ENCODE results near the gene DEXI.
A peak's percentile ranks its signal among the peaks of the same experiment; 100 is the strongest.

The DEXI gene

DNA sequence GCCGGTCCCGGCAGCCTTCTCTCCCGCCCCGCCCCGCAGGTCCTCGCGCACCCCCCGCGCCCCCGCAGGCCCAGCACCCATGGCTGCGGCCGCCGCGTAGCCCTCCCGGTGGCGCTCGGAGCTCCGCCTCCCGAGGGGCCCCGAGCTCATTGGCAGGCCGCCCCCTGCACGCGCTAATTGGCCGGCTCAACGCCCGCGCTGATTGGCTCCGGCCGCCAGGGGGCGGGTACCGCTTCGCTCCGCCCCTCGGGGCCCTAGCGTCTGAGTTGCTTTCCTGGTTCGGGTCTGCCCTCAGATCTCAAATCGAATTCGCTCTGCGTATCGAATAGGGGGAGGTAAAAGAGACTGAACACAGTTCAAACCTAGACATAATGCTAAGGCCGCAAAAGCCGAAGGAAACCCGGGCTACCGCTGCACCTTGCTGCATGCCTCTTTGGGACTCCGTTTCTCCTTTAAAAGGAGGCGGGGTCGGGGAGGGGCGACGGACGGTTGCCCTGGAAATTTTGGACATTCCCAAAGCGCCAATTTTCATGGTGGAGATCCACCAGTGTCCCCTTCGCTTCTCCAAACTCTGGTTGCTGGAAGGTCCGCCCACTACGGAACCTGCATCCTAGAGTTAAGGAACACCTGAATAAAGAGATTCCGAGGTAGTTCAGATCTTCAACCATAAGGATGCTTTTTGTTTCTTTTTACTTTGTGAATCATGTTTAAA lies at the start of gene DEXI:
DEXI (minus strand) TSS at position 117 of the 712 bp plus-strand sequence. CDS start 463 bp downstream, outside the sequence.
- DNase-seq (ENCODE audit: low read depth in 2 of 2) = peak; percentile 93 to 94

DNA sequence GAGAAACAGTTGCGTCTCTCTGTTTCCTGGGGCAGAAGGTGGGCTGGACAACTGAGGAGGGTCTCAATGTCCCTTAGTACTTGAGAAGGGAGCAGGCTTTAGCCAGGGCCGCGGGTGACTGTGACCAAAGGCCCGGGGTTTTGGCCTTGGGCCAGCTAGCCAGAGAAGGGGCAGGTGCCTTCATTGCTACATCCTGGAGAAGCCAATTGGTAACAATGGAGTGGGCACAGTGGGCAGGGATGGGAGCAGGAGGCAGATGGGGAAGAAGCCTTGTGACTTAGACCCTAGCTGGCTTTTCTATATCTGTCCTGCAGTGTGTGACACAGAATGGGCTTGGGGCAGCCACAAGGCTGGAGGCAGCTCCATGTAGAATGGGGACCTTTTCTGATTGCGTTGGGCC lies 48.1 kb upstream of the DEXI start:
- no peak for DNase-seq (ENCODE audit: low read depth in 2 of 2)

DNA sequence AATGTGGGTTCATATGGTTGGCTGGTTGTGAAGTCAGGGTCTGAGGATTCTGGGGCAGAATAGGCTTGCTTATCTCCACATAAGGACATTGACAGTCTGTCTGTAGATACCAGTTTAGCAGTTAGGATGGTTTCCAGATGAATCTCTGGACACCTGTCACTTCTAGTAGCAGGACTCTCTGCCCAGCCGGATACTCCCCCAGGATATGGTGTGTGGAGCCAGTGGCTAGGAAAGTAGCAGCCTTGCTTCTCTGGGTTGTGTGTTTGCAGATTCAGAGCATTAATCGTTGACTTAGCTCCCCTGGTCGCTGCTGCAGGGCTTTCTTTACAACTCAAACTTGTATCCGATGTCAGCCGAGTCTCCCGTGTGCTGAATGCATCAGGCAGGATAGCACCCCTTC lies 47.3 kb upstream of the DEXI start:
- no peak for DNase-seq (ENCODE audit: low read depth in 2 of 2)

DNA sequence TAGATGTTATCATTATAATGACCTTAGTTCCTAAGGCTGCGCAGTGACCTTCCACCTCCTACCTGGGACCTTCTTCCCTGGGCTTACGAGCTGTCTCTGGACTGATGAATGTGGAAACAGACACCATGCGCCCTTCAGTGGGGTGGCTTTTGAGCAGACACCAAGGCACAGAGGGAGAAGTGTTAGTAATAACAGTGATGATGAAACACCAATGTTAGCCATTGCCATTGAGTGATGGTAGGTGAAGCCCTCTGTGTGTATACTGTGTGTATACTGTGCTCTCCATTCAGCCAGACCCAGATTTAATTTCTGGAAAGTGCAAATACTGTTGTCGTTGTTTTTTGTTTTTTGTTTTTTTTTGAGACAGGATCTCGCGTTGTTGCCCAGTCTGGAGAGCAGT lies 46.6 kb upstream of the DEXI start:
- no peak for DNase-seq (ENCODE audit: low read depth in 2 of 2)

DNA sequence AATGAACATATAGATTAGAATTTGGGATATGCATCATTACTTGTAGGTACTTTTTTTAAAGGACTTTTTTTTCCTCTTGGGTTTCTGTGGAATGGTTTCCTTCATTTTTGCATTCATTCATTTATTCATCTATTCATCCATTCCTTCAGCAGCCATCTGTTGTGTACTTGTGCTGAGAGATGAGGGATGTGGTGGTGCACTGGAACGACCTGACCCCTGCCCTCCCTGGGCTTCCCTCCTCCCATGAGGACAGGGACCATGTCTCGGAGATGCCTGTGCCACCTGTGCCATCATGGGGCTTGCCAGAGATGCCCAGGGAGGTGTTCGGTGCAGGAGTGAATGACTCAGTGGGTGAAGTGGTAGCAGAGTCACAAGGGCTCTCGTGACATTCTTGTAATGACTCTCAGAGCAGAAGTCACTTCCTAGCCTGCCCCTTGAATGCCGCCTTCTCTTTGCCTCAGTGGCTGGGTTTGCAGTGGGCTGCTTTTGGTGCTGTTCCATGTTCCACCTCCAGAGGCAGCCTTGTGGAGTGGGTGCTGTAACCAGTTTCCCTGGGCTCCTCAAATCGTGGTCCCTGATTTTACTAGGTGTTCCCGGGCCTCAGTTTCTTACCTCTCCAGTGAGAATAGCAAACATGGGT lies 46.0 kb upstream of the DEXI start:
- peak; percentile 66 to 81 for DNase-seq (ENCODE audit: low read depth in 2 of 2)

DNA sequence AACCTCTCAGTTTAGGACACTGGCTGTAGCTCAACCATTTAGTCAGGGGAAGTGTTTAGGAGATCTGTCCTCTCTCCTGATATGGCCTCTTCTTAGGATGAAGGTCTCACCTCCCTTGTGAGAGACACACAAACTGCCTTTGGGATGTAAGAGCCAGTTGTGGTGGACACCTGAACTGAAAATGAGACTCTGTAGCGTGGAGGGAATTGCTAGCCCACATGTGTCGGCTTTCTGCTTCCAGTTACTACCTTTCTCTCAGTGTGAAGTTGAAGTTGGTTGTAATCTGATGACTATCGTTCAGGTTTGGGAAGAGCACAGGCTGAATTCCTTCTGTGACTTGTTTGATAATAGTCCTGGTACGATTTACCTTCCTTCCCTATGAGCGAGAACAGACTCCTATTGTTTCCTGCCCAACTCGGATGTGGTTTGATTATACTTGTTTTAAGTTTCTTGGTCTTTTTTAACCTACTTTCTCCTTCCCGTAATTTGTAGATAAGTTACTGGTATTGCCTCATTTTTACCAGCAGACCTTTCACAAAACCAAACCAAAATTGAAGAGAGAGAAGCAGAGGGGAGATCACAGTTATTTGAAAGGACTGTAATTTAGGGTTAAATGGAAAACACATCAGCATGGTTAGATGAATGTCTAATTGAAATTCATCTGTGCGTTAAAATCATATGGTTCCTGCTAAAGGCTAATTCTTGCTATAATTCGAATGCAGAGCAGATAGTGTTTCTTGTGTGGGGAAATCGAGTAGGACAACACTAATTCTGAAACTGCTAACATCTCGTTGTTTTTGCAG lies 45.3 kb upstream of the DEXI start:
- no peak for DNase-seq (ENCODE audit: low read depth in 2 of 2)

DNA sequence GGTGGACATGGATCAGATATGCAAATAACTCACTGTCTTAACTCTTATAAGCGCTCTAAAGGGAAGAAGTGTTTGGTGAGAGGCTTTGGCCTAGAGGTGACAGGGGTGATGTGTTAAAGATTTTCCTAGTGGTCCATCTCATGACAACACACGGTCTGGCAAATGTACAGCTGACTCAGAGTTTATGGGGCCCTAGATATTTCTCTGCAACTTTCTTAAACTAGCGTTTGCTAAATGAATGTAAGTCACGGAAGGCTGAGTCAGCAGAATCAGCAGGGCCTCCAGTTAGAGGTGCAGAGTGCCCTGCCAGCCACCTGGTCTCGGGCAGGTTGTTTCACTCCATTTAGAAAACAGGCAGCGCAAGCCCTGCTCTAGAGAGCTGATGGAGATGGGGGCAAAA lies 42.2 kb upstream of the DEXI start:
- no peak for DNase-seq (ENCODE audit: low read depth in 2 of 2)

DNA sequence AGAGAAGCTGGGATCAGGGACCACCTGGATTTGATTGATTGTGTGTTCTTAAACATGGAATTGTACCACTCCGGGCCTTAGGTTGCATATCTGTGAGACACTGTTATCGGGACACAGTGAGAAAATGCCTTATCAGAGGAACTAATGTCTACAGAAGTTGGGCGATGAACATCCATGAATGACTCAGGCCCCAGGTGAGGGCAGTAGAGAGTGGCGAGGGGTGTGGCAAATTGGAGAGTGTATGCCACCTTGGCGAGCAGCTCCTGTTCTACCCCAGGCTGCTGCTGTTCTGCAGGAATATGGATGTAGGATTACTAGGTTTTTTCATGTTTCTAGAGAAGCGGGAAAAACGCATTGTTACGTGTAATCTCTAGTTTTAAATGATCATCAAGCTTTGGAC lies 40.9 kb upstream of the DEXI start:
- no peak for DNase-seq (ENCODE audit: low read depth in 2 of 2)

DNA sequence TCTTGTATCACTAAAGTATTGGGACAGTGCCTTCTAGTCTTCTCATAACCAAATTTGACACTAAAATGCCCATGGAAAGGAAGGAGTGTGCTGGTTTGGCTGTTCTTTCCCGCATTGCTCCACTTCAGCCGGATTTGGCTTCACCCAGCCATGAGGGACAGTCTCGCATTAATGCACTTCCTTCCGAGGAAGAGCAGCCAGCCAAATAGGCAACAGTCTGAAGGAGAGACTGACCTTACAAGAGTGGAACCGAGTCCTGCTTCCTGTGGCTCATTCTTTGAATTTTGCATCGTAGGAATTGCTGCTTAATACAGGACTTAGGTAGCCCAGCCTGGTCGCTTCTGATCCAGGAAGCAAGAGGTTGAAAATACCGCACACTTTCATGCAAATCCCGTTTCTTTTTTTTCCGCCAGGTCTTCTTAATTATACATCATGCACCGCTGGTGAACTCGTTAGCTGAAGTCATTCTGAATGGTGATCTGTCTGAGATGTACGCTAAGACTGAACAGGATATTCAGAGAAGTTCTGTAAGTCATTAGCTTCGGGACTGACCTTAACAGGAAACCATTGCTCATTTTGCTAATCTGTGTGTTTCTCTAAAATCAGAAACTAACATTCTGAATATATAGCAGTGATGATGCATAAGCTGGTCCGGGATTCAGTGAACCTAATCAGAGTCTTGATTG lies 40.3 kb upstream of the DEXI start:
- no peak for DNase-seq (ENCODE audit: low read depth in 2 of 2)

DNA sequence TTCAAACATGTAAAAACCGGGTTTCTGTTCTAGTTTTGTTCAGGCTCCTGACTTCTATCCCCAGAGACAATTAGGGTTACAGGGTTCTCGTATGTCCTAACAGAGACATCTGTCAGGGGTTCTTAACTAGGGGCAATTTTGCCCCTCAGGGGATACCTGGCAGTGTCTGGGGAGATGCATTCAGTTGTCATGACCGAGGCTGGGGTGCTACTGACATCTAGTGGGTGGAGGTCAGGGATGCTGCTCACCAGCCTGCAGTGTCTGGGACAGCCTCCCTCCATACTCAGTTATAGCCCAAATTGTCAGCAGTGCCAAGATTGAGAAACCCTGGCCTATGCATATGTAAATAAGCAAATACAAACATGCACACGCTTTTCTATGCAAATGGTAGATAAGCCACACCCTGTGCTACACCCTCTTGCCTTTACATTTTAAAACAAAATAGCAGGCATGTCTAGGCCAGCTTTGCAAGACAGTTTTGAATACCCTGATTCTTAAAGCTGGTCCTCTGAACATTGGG lies 39.5 kb upstream of the DEXI start:
- no peak for DNase-seq (ENCODE audit: low read depth in 2 of 2)

DNA sequence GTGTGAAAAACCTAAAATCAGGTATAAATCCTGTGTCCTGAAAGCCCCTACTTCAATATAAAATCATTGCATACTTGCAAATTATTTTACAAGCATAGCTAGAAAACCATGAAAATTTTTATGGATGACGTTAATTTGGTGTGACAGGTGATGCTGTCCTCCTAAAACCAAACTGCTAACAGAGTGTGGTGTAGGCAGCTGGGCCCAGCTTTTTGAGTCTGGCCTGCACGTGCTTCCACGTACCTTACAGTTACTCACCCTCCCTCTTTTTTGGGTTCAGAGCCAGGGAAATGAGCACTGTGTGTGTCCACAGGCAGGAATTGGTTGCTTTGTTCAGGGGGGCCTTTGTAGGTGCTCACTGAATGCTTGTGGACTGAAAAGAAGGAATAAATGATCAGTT lies 38.5 kb upstream of the DEXI start:
- no peak for DNase-seq (ENCODE audit: low read depth in 2 of 2)

DNA sequence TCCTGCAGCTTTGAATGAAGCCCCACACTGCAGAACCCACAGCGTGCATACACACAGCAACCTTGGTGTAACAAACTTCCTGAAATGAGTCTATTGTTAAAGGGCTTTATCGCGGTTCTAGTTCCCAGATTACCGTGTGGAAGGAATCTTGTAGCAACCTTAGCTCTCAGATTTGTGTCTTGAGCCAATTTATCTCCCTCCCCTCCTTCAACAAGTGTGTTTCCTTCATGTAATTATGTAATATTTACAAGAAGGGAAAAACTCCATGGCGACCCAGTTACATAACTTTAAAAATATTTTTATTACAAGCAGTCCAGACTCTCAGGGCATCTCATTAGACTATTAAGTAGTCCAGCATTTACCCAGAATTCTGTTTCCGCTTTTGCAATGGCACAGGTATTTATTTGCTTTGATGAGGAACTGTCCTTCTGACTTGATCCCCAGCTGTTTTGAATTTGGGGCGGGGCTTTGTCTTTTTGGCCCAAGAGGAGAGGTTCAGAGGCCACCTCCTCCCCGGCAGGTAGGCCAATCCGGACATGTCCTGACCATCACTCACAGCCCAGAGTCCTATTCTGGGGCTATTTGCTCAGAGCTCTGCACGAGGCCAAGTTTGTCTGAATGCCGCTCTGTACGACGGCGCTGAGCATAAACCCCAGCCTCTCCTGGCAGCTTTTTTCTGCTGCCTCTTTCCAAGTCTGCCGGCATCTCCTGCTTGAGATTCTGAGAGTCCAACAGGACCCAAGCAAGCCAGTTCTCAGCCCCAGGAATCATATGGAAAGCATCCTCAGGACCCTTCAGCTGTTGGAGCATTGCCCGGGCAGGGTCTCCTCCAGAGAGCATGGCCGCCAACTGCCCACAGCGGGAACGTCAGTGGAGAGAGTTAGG lies 37.7 kb upstream of the DEXI start:
- DNase-seq (ENCODE audit: low read depth in 2 of 2) = no peak

DNA sequence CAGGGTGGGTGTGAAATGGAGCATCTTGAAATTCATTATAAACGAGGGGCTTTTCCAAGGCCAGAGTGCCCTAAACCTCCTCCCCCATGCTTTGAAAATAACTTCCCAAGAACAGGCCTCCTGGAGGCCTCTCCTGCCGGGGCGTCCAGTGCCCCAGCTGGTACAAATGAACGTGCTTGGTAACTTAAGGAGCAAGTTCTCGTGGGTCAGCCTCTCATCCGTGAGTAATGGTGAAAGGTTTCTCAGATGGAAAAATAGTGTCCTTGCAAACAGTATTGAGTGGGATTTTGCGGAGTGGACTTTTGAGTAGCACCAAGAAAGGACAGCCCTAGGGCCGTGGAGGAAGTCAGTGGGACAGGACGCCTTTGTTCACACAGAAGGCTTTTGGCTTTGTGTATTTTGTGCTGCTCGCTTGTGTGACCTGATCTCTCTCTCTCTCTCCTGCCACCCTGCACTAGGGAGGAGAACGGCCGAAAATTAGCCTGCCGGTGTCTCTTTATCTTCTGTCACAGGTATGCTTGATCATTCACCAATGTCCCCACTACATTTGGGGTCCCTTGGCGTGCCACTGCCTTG lies 36.7 kb upstream of the DEXI start:
- DNase-seq (ENCODE audit: low read depth in 2 of 2) = no peak

DNA sequence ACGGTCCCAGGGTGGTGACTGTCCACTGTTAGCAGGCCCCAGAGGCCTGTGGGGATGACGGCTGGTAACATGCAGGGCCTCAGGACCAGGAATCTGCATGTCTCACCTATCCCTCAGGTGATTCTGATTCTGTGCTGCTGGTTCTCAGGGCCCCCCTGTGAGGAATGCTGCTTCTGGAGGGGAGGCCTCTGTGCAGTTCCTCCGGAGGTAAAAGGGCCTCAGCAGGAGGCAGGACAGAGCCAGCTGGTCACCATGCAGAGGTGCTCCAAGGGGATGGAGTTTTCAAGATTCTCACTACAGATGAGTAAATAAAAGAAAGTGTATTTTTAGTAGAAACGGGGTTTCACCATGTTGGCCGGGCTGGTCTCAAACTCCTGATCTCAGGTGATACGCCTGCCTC lies 35.9 kb upstream of the DEXI start:
- no peak for DNase-seq (ENCODE audit: low read depth in 2 of 2)

DNA sequence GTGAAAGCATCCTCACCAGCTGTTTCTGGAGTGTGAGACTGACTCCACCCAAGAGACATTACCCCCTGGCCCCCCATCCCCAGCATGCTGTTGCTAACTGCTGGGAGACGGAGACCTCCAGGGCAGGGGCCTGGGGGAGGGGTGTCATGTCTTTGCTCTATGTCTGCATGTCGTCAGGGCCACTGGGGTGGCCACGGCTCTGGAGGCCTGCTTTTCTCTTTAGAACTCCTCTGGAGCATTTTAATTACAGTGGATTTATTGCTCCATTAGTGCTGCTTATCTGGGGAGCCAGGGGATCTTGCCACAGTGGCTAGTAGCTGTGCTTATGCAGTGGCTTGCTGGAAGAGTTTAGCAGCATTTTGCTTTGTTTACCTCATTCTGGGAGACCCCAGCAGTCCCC lies 34.4 kb upstream of the DEXI start:
- DNase-seq (ENCODE audit: low read depth in 2 of 2) = no peak

DNA sequence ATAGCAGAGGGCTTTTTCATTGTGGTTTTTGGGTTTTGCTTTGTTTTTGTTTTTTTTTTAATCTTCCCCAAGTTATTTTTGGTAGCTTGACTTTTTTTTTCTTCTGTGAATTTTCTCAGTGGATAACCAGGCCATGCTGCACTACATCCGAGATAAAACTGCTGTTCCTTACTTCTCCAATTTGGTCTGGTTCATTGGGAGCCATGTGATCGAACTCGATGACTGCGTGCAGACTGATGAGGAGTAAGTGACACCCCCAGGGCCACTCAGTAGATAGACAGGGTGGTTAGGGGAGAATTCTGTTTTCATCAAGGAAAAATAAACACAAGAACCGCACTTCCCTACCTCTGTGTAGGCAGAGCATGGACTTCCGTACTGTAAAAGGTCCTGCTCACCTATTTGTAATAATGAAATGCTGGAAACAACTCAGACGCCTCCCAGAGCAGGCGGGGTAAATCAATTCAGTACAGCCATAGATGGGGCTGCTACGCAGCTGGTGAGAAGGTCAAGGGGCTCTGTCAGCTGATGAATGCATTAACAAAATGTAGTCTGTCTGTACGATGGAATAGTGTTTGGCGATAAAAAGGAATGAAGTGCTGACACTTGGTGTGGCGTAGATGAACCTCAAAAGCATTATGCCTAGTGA lies 30.7 kb upstream of the DEXI start:
- DNase-seq (ENCODE audit: low read depth in 2 of 2) = no peak

DNA sequence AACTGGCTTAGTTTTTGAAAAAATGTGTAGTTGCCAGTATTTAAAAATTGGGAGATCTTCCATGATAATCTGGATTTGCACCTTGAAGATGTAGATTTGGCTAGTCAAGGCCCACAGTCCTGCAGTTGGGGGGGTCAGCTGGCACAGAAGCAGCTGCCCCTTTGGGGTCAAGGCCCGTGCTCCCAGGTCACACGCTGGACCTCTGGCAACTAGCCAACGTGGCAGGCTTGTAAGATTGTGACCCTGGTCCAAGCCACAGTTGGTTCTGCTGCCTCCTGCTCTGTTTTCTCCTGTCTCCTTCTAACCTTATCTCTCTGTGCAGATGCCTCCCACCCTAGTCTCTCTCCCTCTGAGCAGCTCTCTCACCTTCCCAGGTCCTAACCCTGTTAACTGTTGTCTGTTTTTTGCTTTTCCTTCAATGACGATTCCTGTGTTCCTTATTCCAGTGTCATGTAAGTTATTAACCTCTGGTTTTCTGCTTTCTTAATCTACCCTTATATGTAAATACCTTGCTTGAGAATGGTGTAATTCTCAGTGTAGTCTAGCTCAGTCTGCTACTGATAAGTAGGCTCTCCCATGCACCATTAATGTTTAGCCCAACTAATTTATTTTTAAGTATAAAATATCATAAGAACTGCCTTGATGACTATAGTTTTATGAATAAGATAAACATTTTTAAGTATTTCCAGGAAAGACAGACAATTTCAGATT lies 30.0 kb upstream of the DEXI start:
- DNase-seq (ENCODE audit: low read depth in 2 of 2) = no peak

DNA sequence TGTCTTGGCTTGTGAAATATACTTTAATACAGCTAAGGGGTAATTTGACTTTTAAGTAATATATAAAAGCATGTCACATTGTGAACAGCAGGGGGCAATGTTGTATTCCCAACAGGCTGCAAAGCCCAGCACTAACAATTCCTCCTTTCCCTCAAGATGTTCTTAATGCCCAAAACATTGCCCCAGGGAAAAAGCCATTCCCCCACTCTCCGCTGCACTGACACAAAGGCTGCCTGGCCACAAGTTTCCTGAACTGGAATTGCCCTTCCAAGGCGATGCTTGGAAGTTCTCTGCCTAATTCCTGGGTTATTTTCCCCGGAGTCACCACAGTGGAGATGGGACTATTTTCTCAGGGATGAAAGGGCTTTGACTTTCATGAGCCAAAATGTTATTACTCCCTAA lies 29.3 kb upstream of the DEXI start:
- no peak for DNase-seq (ENCODE audit: low read depth in 2 of 2)

DNA sequence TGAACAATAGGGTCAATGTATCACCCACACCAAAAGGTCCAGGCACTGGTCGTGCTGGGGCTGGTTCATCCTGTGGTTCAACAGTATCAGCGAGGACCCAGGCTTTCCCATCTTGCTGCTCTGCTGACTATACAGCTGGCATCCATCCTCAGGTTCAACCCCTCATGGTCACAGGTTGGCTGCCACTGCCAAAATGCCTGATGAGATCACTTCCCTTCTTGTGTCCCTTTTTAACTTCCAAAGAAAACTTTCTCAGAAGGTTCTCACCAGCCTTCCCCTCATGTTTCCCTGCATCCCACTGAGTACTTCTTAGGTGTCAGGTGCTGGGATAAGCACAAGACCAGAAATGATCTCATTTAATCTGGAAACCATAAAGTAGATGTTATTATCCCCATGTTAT lies 27.8 kb upstream of the DEXI start:
- no peak for DNase-seq (ENCODE audit: low read depth in 2 of 2)

DNA sequence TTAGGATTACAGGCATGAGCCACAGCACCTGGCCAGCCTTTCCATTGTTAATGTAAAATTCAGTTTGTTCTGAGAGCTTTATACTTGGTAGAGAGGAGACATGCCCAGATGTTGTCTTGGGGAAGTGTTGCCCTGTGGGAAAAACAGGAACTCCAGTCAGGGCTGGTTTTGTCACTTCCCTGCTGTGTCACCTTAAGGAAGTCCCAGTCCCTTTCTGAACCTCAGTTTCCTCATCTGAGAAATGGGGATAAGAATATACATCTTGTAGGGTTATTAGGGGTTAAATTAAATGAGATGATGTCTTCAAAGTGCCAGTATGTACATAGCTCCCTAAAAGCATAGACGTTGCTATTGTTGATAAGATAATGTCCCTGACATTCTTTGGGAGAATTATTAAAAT lies 27.3 kb upstream of the DEXI start:
- DNase-seq (ENCODE audit: low read depth in 2 of 2) = no peak
